Transverse colon (tissue), 4 donors: Measurements from ENCODE around the gene MRFAP1L1. TPM values are rescaled to one million over a fixed set of nuclear protein-coding genes. Genes with fewer than 3 reads are reported as not detected.

Source experiments
- DNase-seq: peaks from one replicate; pipeline ENCODE4 v3.0.0-alpha.2; 2019
- H3K27ac ChIP-seq, 4 donors: fragments of 200-600 bp; sonication (generic); 2 replicates each; pipeline ENCODE4 v1.5.1; 2016 to 2018; ENCODE audit warnings: inconsistent platforms in 4 of 4
- H3K27me3 ChIP-seq: fragments of 200-600 bp; sonication (generic); 2 replicates; pipeline ENCODE4 v1.5.1; 2017; ENCODE audit warnings: inconsistent platforms
- H3K36me3 ChIP-seq, 4 donors: fragments of 200-600 bp; sonication (generic); 2 replicates each; pipeline ENCODE4 v1.5.1; 2017 to 2019; ENCODE audit warnings: inconsistent platforms in 4 of 4
- H3K4me1 ChIP-seq, 4 donors: fragments of 200-600 bp; sonication (generic); 2 replicates each; pipeline ENCODE4 v1.5.1; 2017 to 2020; ENCODE audit warnings: inconsistent platforms in 4 of 4
- H3K4me3 ChIP-seq, 4 donors: fragments of 200-600 bp; sonication (generic); 1 replicate in 1 of 4; 2 replicates in 3 of 4; pipeline versions ENCODE4 v1.5.1 to v1.6.1; 2017 to 2019; ENCODE audit warnings: inconsistent platforms in 4 of 4
- H3K9me3 ChIP-seq, 2 donors: fragments of 200-600 bp; sonication (generic); 2 replicates each; pipeline ENCODE4 v1.5.1; 2017 to 2019; ENCODE audit warnings: inconsistent platforms in 2 of 2
- CTCF ChIP-seq, 5 experiments: fragments of 200-600 bp in 3 of 5; fragments of 450-650 bp in 2 of 5; sonication (generic) in 3 of 5; IDR thresholded peaks; 1 replicate in 2 of 5; 2 replicates in 3 of 5; pipeline ENCODE4 v1.5.1; 2016 to 2017; ENCODE audit warnings: antibody characterized with exemption in 5 of 5, inconsistent platforms in 3 of 5, mild to moderate bottlenecking in 2 of 5, moderate library complexity in 1 of 5
- EP300 ChIP-seq: sonication (generic); formaldehyde crosslinking; IDR thresholded peaks from one replicate; pipeline ENCODE4 v1.6.1; 2017; ENCODE audit warnings: antibody characterized with exemption, low read depth
- POLR2A ChIP-seq: fragments of 450-650 bp; IDR thresholded peaks from one replicate; pipeline ENCODE4 v1.6.1; 2016; ENCODE audit warnings: antibody characterized with exemption, mild to moderate bottlenecking, moderate library complexity
- POLR2AphosphoS5 ChIP-seq, 3 donors: sonication (generic); formaldehyde crosslinking; IDR thresholded peaks; one replicate each; pipeline ENCODE4 v1.6.1; 2016; ENCODE audit warnings: antibody characterized with exemption in 3 of 3
- WGBS, 2 donors: methylation state at CpG; one replicate each; pipeline ENCODE4 v1.1.5; 2018; ENCODE audit warnings: low coverage in 1 of 2; 5-methylcytosine and 5-hydroxymethylcytosine counted together
- in situ Hi-C, 4 donors: fragments of 200-750 bp; cut with MboI; loops; one replicate each; pipeline versions ENCODE4 v1.15.0 to v1.15.1; 2017; ENCODE audit warnings: low sequenced_read_pairs in 3 of 4, low pct_ligation_motif_present in 1 of 4, low pct_unique_long_range_greater_than_20kb in 1 of 4
- intact Hi-C: fragments of 100-400 bp; cut with DNase I; formaldehyde crosslinking; loops from one replicate; pipeline ENCODE4 v1.15.1; 2023; ENCODE audit warnings: low total_unique reads
- total RNA-seq, 4 donors: library from RNA; depleted of rRNA; stranded (reverse); fragments of >200 nt; gene quantifications; one replicate each; pipeline ENCODE4 v1.1.0, GENCODE V29; 2016

Gene MRFAP1L1
- total RNA-seq, 4 donors from 2014 or later: 18.3 to 51.0 (median 30.3) TPM

- Histone ChIP-seq H3K27ac (no peak overlapping the region), H3K27me3 (no peaks in the 10 kb centered on the region), H3K4me3 (no peak overlapping the region), H3K4me1 (peaks cover 4 to 26% (median 12%) of the 10 kb centered on the region in 4 donors), H3K9me3 (no peaks in the 10 kb centered on the region), H3K36me3 (no peaks in the 10 kb centered on the region)
- in situ Hi-C loops (loop anchor here in 3 of 4 donors (5.0 to 25.0 kb wide), 4 partner anchors 158 to 356 kb away; partner anchors contain the start of gene GRPEL1 (in 1 of the 3)), intact Hi-C loops (loop anchor here (2.0 to 10.0 kb wide), 2 partner anchors 156 to 186 kb away; partner anchors contain the start of gene TBC1D14)
- 68 to 85% methylated on average over 4 to 7 of the region's 7 CpGs for WGBS, 2 donors
- DNase-seq: no peak
- TF ChIP-seq CTCF (IDR thresholded peaks at IDR 0.05) (no peak), POLR2AphosphoS5 (IDR thresholded peaks at IDR 0.05) (no peak), POLR2A (no peak), EP300 (no peak)
Measured at GRCh38 chr4:6718932-6719610, 9.4 kb upstream of the MRFAP1L1 start.

GRCh38 chr4:6716958-6717655 lies 7.4 kb upstream of the MRFAP1L1 start:
- no peak for TF ChIP-seq CTCF (IDR thresholded peaks at IDR 0.05)
- no peak for TF ChIP-seq POLR2AphosphoS5 (IDR thresholded peaks at IDR 0.05)
- TF ChIP-seq EP300: no peak
- TF ChIP-seq POLR2A: no peak
- intact Hi-C loops: loop anchor here (10.0 kb wide), 1 partner anchor 188 kb away; the partner anchor contains the start of gene TBC1D14
- in situ Hi-C loops: loop anchor here in 3 of 4 donors (5.0 to 25.0 kb wide), 4 partner anchors 160 to 358 kb away; partner anchors contain the start of gene GRPEL1 (in 1 of the 3)

DNA sequence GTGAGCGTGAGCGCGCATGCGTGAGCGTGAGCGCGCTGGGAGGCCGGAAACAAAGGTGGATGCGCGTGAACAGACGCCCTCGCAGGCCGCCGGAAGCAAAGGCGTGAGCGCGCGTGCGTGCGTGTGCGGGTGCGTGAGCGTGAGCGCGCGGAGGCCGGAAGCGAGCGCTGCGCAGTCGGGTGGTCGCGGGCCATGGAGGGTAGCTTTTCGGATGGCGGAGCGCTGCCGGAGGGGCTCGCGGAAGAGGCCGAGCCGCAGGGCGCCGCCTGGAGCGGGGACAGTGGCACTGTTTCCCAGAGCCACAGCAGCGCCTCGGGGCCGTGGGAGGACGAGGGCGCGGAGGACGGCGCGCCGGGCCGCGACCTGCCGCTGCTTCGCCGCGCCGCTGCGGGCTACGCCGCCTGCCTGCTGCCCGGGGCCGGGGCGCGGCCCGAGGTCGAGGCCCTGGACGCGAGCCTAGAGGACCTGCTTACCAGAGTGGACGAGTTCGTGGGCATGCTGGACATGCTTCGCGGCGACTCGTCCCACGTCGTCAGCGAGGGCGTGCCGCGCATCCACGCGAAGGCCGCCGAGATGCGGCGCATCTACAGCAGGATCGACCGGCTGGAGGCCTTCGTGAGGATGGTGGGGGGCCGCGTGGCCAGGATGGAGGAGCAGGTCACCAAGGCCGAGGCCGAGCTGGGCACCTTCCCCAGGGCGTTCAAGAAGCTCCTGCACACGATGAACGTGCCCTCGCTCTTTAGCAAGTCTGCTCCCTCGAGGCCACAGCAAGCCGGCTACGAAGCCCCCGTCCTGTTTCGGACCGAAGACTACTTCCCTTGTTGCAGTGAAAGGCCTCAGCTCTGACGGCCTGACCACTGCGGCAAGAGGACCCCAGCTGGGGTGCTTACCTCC lies 6.6 kb upstream of the MRFAP1L1 start, which contains the start of gene BLOC1S4:
Gene BLOC1S4, plus strand, starts transcription at position 157 of the 894 bp plus-strand sequence. Its CDS starts 36 bp downstream, at position 193.
- H3K4me3 ChIP-seq: peak within 1 kb of the TSS; percentile 69 to 84 (median 74)
- intact Hi-C loops (loop anchor here (10.0 kb wide), 1 partner anchor 189 kb away; the partner anchor contains the start of gene TBC1D14), in situ Hi-C loops (loop anchor here in 3 of 4 donors (5.0 to 25.0 kb wide), 4 partner anchors 161 to 359 kb away; partner anchors contain the start of gene GRPEL1 (in 1 of the 3))

More at GRCh38 chr4:6716958-6717655, 7.4 kb upstream of the MRFAP1L1 start:
- Histone ChIP-seq H3K4me1 (peaks cover 4 to 26% (median 12%) of the 10 kb centered on the region in 4 donors), H3K36me3 (no peaks in the 10 kb centered on the region), H3K4me3 (peak overlapping the region; percentile 69 to 84 (median 74)), H3K27me3 (no peaks in the 10 kb centered on the region), H3K27ac (peak overlapping the region; percentile 92 to 94 (median 93)), H3K9me3 (no peaks in the 10 kb centered on the region)
- WGBS, 2 donors: 13 to 15% methylated on average over 7 of the region's 7 CpGs
- DNase-seq: no peak

More for the DNA sequence above, 6.6 kb upstream of the MRFAP1L1 start, which contains the start of gene BLOC1S4:
- Histone ChIP-seq H3K4me1 (peaks cover 4 to 26% (median 12%) of the 10 kb centered on the region in 4 donors), H3K36me3 (no peaks in the 10 kb centered on the region), H3K27ac (peak within 1 kb of the TSS; percentile 92 to 94 (median 93)), H3K9me3 (no peaks in the 10 kb centered on the region), H3K27me3 (no peaks in the 10 kb centered on the region)
- TF ChIP-seq EP300 (no peak), POLR2AphosphoS5 (IDR thresholded peaks at IDR 0.05) (peak; percentile 89 to 96 (median 96)), CTCF (IDR thresholded peaks at IDR 0.05) (peak in 2 of 5 experiments; percentile 10 to 41), POLR2A (peak; percentile 84)
- 0 to 1% methylated on average over 34 to 71 of the region's 109 CpGs for WGBS, 2 donors
- peak; percentile 90 for DNase-seq
